ENCODE measurements around the gene TMED5.

GRCh38 chr1:93123201-93123783 lies 56.9 kb downstream of the TMED5 start:
- TF ChIP-seq CTCF (IDR thresholded peaks at IDR 0.05) (no peak), POLR2A (IDR thresholded peaks at IDR 0.05) (no peak), POLR2AphosphoS5 (IDR thresholded peaks at IDR 0.05) (no peak)
